Tibial nerve (tissue), 3 donors: Measurements from ENCODE around the gene TKFC.

ENCODE experiments used
- CTCF ChIP-seq, 5 experiments: fragments of 200-600 bp in 3 of 5; fragments of 450-650 bp in 2 of 5; sonication (generic) in 3 of 5; IDR thresholded peaks; one replicate each; pipeline ENCODE4 v1.5.1; 2016 to 2019; ENCODE audit warnings: antibody characterized with exemption in 5 of 5, mild to moderate bottlenecking in 3 of 5, moderate library complexity in 2 of 5
- POLR2A ChIP-seq, 2 donors: fragments of 450-650 bp; IDR thresholded peaks; one replicate each; pipeline ENCODE4 v1.6.1; 2017; ENCODE audit warnings: antibody characterized with exemption in 2 of 2, mild to moderate bottlenecking in 2 of 2, moderate library complexity in 2 of 2

- TF ChIP-seq POLR2A (IDR thresholded peaks at IDR 0.05) (no peak), CTCF (IDR thresholded peaks at IDR 0.05) (no peak)
Measured at GRCh38 chr11:61337706-61338470, 4.9 kb downstream of the TKFC start.
